ENCODE data around the gene ZNF497. TPM values are rescaled to one million over a fixed set of nuclear protein-coding genes. Genes with fewer than 3 reads are reported as not detected.
A peak's percentile ranks its signal among the peaks of the same experiment; 100 is the strongest.

ZNF497 gene
- total and polyA plus RNA-seq, 2 of the 8 experiments (the other 6 are each of a cell fraction or from before 2014, with no cell fraction given), result 0.93 to 1.4 TPM

GRCh38 chr19:58338825-58339558, 23.6 kb downstream of the ZNF497 start:
- Histone ChIP-seq H3K4ac (replicated peaks; ENCODE audit: insufficient read length, low read depth, low read length) (no peak overlapping the region), H3K9ac (replicated peaks in 1 of 4; ENCODE audit: extremely low read depth in 1 of 4, low read depth in 3 of 4, low read length in 3 of 4) (no peak overlapping the region), H4K8ac (ENCODE audit: extremely low read depth, insufficient read depth, low read length) (no peak overlapping the region; the same call in 1 of the 2 replicates), H2BK5ac (ENCODE audit: low read depth, low read length) (no peak overlapping the region), H4K20me1 (replicated peaks in 1 of 2; ENCODE audit: control insufficient read depth in 1 of 2, insufficient read depth in 2 of 2, low read length in 2 of 2) (peaks cover 3 to 8% of the 10 kb centered on the region in 2 experiments), H3K23me2 (ENCODE audit: low read depth, low read length) (no peaks in the 10 kb centered on the region), H3K23ac (ENCODE audit: insufficient read length) (no peak overlapping the region), H2BK15ac (ENCODE audit: low read length) (no peak overlapping the region), H2BK12ac (ENCODE audit: low read depth, low read length) (no peak overlapping the region), H3K27ac (ENCODE audit: low read depth, low read length) (no peak overlapping the region), H3K9me3 (ENCODE audit: insufficient read depth in 2 of 2, low read depth in 1 of 2, low read length in 1 of 2) (peaks cover 5 to 6% of the 10 kb centered on the region in 2 experiments; a peak in 2 of 4 replicates), H4K5ac (ENCODE audit: insufficient read length, low read depth, low read length) (no peak overlapping the region), H2BK120ac (replicated peaks; ENCODE audit: low read depth, low read length) (no peak overlapping the region), H3K36me3 (ENCODE audit: control insufficient read depth in 2 of 4, insufficient read depth in 4 of 4, low read length in 3 of 4) (peaks cover 0 to 9% (median 3%) of the 10 kb centered on the region in 4 experiments; a peak in 3 of 8 replicates), H3K79me1 (ENCODE audit: low read depth, low read length) (no peaks in the 10 kb centered on the region), H2AFZ (ENCODE audit: low read length) (no peak overlapping the region), H3K4me2 (ENCODE audit: insufficient read depth in 1 of 2, low read depth in 2 of 2, low read length in 2 of 2) (no peak overlapping the region), H3K4me3 (ENCODE audit: extremely low read depth in 1 of 4, insufficient read depth in 2 of 4, low read depth in 3 of 4, low read length in 4 of 4) (no peak overlapping the region), H3K14ac (ENCODE audit: insufficient read length) (no peak overlapping the region), H3K56ac (replicated peaks; ENCODE audit: insufficient read length, low read depth, low read length) (no peak overlapping the region), H3K4me1 (replicated peaks in 1 of 4; ENCODE audit: control insufficient read depth in 3 of 4, insufficient read depth in 4 of 4, low read length in 3 of 4) (no peaks in the 10 kb centered on the region), H3K18ac (ENCODE audit: extremely low read depth, low read length) (no peak overlapping the region), H2AK5ac (ENCODE audit: low read depth, low read length) (no peak overlapping the region), H2BK20ac (ENCODE audit: low read length) (no peak overlapping the region), H3K27me3 (replicated peaks in 1 of 4; ENCODE audit: control insufficient read depth in 3 of 4, extremely low read depth in 1 of 4, insufficient read depth in 3 of 4, low read length in 3 of 4) (no peaks in the 10 kb centered on the region), H3K79me2 (ENCODE audit: control insufficient read depth in 1 of 2, insufficient read depth in 2 of 2, low read length in 2 of 2) (no peaks in the 10 kb centered on the region), H4K91ac (replicated peaks; ENCODE audit: insufficient read length, low read length) (no peak overlapping the region)
- WGBS, 2 experiments (ENCODE audit: extremely low coverage in 1 of 2, insufficient coverage in 1 of 2, insufficient read length in 1 of 2, insufficient replicate concordance in 2 of 2, low coverage in 1 of 2, low lambda C conversion rate in 2 of 2, missing lambda C conversion rate in 1 of 2), result 88% methylated on average over 30 of the region's 30 CpGs; no CpG with 5 or more reads in 1 of the 2 experiments
- DNase-seq (ENCODE audit: low read depth in 1 of 2, low spot score in 2 of 2) (peak in 1 of 2 experiments; percentile 81), FAIRE-seq (no peak)
- TF ChIP-seq CTCF (IDR thresholded peaks at IDR 0.05; ENCODE audit: control extremely low read depth in 1 of 3, insufficient read depth in 1 of 3, low read depth in 1 of 3, low read length in 3 of 3), result peak; percentile 54 to 76 (median 71)
- TF ChIP-seq ASH2L (IDR thresholded peaks at IDR 0.05; ENCODE audit: low read length), result no peak
- peak; percentile 39 to 52 for TF ChIP-seq RAD21 (IDR thresholded peaks at IDR 0.05 in 1 of 2, conservative IDR thresholded peaks at IDR 0.05 in 1 of 2; ENCODE audit: low read depth in 2 of 2, low read length in 2 of 2)
- ChIA-PET POLR2A (ENCODE audit: partially characterized antibody) (interaction anchor here (1.0 to 1.7 kb wide), 3 partner anchors 12 to 56 kb away, joined by 3 to 5 read pairs (median 3); partner anchors contain the start of genes RNF225, ZNF497 and ZSCAN22), CTCF (ENCODE audit: partially characterized antibody) (interaction anchor here (0.5 to 3.7 kb wide), 20 partner anchors 9 to 588 kb away, joined by 3 to 30 read pairs (median 4); partner anchors contain the start of gene A1BG)

Measured in H1 (cell line).